Parathyroid adenoma (tissue), 2 donors: Measurements from ENCODE around the gene HHIPL1.

Source experiments
- H2AFZ ChIP-seq: fragments of 300-600 bp; sonication (generic); one replicate; pipeline ENCODE4 v1.7.0; 2017; ENCODE audit warnings: antibody characterized with exemption, mild to moderate bottlenecking
- H3K27ac ChIP-seq: fragments of 300-600 bp; sonication (generic); one replicate; pipeline ENCODE4 v1.7.0; 2017
- H3K27me3 ChIP-seq: fragments of 300-600 bp; sonication (generic); one replicate; pipeline ENCODE4 v1.7.0; 2017; ENCODE audit warnings: low read length; ENCODE audit not compliant: control insufficient read depth, insufficient read depth
- H3K36me3 ChIP-seq: fragments of 300-600 bp; sonication (generic); one replicate; pipeline ENCODE4 v1.7.0; 2017; ENCODE audit warnings: low read length; ENCODE audit not compliant: control insufficient read depth, insufficient read depth
- H3K4me1 ChIP-seq: fragments of 300-600 bp; sonication (generic); one replicate; pipeline ENCODE4 v1.7.0; 2017; ENCODE audit warnings: control low read depth
- H3K4me2 ChIP-seq: fragments of 300-600 bp; sonication (generic); one replicate; pipeline ENCODE4 v1.7.0; 2017; ENCODE audit warnings: low read length
- H3K4me3 ChIP-seq: fragments of 300-600 bp; sonication (generic); one replicate; pipeline ENCODE4 v1.7.0; 2017; ENCODE audit warnings: low read depth, low read length
- H3K79me2 ChIP-seq: fragments of 300-600 bp; sonication (generic); one replicate; pipeline ENCODE4 v1.7.0; 2017; ENCODE audit warnings: control low read depth
- H3K9ac ChIP-seq: fragments of 300-600 bp; sonication (generic); one replicate; pipeline ENCODE4 v1.7.0; 2017; ENCODE audit warnings: mild to moderate bottlenecking
- H3K9me3 ChIP-seq: fragments of 300-600 bp; sonication (generic); one replicate; pipeline ENCODE4 v1.7.0; 2017; ENCODE audit warnings: low read length; ENCODE audit not compliant: control insufficient read depth
- CTCF ChIP-seq: fragments of 300-600 bp; sonication (generic); IDR thresholded peaks from one replicate; pipeline ENCODE4 v1.7.0; 2017; ENCODE audit warnings: antibody characterized with exemption, mild to moderate bottlenecking
- donor health status: primary hyperparathyroidism.

HHIPL1 gene

GRCh38 chr14:99601361-99601831 is 43.5 kb upstream of the HHIPL1 start:
- no peaks in the 10 kb centered on the region for H3K36me3 ChIP-seq
- H3K79me2 ChIP-seq = peaks cover 36% of the 10 kb centered on the region
- H2AFZ ChIP-seq = peak overlapping the region; percentile 50
- H3K27ac ChIP-seq = peak overlapping the region; percentile 7
- peaks cover 31% of the 10 kb centered on the region for H3K4me1 ChIP-seq
- no peaks in the 10 kb centered on the region for H3K9me3 ChIP-seq
- peak overlapping the region; percentile 71 for H3K4me2 ChIP-seq
- TF ChIP-seq CTCF = no peak
- H3K4me3 ChIP-seq = no peak overlapping the region
- no peaks in the 10 kb centered on the region for H3K27me3 ChIP-seq
- no peak overlapping the region for H3K9ac ChIP-seq

GRCh38 chr14:99602054-99602787 is 42.7 kb upstream of the HHIPL1 start:
- Histone ChIP-seq H3K9me3 (no peaks in the 10 kb centered on the region), H3K36me3 (no peaks in the 10 kb centered on the region), H3K4me1 (peaks cover 28% of the 10 kb centered on the region), H3K4me3 (peak overlapping the region; percentile 1), H3K4me2 (peak overlapping the region; percentile 71), H3K27ac (peak overlapping the region; percentile 7), H2AFZ (no peak overlapping the region), H3K9ac (no peak overlapping the region), H3K79me2 (peaks cover 36% of the 10 kb centered on the region), H3K27me3 (no peaks in the 10 kb centered on the region)
- TF ChIP-seq CTCF = no peak

- Histone ChIP-seq H3K36me3 (no peaks in the 10 kb centered on the region), H3K79me2 (peaks cover 32% of the 10 kb centered on the region), H3K4me1 (peaks cover 28% of the 10 kb centered on the region), H3K4me2 (peak overlapping the region; percentile 71), H3K9me3 (no peaks in the 10 kb centered on the region), H2AFZ (no peak overlapping the region), H3K27ac (peak overlapping the region; percentile 7), H3K9ac (no peak overlapping the region), H3K27me3 (no peaks in the 10 kb centered on the region), H3K4me3 (peak overlapping the region; percentile 1)
- TF ChIP-seq CTCF = no peak
Observed at GRCh38 chr14:99602788-99603415, 42.0 kb upstream of the HHIPL1 start.

GRCh38 chr14:99603471-99604277 is 41.3 kb upstream of the HHIPL1 start, which contains the start of gene CCDC85C:
Gene CCDC85C, minus strand, starts transcription at chr14:99604207. Its CDS starts 248 bp downstream, at chr14:99603959.
- H3K79me2 ChIP-seq = peaks cover 29% of the 10 kb centered on the region
- no peaks in the 10 kb centered on the region for H3K27me3 ChIP-seq
- TF ChIP-seq CTCF = no peak
- no peaks in the 10 kb centered on the region for H3K9me3 ChIP-seq
- H3K4me1 ChIP-seq = peaks cover 28% of the 10 kb centered on the region
- H3K4me2 ChIP-seq = peak within 1 kb of the TSS; percentile 98
- H3K4me3 ChIP-seq = peak within 1 kb of the TSS; percentile 75
- H2AFZ ChIP-seq = peak within 1 kb of the TSS; percentile 96
- no peak within 1 kb of the TSS for H3K9ac ChIP-seq
- H3K27ac ChIP-seq = peak within 1 kb of the TSS; percentile 74
- H3K36me3 ChIP-seq = no peaks in the 10 kb centered on the region
